GM18870 (cell line): Measurements from ENCODE around the gene KIFC1.
"Not testable (repeated sequence)": the region's sequence is repeated elsewhere in the genome, so short reads cannot be mapped to it uniquely, and the experiment has no call there.

Source experiments
- ATAC-seq: cut with Tn5 transposase; IDR thresholded peaks from one replicate; pipeline ENCODE4 v1.9.1; 2021; ENCODE audit warnings: moderate library complexity; ENCODE audit not compliant: unreplicated experiment

Gene KIFC1

DNA sequence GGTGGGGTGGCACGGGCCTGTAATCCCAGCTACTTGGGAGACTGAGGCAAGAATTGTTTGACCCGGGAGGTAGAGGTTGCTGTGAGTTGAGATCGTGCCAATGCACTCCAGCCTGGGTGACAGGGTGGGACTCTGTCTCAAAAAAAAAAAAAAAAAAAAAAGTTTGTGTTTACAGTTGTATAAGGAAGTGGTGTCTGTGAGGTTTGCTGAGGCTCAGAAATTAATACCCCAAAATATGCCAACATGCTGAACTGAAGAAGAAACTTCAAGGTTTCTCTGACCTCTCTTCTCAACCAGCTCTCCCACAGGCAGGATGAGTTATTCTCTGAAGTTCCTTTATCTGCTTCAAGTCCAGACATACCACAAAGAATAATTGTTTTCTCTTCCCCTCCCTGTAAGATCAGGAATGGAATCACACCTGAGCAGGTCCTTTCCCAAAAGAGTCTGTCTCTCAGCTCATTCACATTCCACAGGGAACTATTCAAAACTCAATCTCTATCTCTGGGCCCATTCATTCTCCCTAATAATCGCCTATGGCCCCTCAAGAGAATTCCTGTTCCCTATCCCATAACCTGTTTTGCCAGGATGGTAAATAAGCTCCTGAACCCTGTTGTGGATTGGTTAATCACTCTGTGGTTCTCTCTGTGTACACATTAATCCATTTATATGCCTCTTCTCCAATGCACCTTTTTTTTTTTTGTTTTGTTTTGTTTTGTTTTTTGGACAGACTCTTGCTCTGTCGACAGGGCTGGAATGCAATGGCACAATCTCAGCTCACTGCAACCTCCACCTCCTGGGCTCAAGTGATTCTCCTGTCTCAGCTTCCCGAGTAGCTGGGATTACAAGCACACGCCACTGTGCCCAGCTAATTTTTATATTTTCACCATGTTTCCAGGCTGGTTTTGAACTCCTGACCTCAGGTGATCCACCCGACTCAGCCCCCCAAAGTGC lies 17.4 kb upstream of the KIFC1 start:
- no peak for ATAC-seq

DNA sequence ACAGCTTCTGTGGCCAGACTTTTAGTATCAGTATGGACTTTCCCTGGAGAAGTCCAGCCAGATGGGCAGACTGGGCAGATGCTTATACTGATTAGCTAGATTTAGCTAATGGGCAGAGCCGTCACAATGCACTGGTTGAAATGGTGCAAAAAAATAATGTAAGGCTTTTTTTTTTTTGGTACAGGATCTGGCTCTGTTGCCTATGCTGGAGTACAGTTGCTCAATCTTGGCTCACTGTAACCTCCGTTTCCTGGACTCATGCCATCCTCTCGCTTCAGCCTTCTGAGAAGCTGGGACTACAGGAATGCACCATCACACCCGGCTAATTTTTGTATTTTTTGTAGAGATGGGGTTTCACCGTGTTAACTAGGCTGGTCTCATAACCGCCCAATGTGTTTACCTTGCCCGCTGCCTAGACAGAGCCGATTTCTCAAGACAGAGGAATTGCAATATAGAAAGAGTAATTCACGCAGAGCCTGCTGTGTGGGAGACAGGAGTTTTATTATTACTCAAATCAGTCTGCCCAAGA lies 16.4 kb upstream of the KIFC1 start:
- ATAC-seq = no peak

DNA sequence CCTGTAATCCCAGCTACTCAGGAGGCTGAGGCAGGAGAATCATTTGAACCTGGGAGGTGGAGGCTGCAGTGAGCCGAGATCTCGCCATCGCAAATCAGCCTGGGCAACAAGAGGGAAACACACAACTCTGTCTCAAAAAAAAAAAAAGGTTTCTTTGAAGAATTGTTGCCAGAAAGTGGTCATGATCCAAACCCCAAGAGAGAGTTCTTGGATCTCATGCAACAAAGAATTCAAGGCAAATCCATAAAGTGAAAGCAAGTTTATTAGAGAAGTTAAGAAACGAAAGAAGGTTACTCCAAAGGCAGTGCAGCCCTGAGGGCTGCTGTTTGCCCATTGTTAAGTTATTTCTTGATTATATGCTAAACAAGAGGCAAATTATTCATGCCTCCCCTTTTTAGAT lies 14.5 kb upstream of the KIFC1 start:
- ATAC-seq = no peak

DNA sequence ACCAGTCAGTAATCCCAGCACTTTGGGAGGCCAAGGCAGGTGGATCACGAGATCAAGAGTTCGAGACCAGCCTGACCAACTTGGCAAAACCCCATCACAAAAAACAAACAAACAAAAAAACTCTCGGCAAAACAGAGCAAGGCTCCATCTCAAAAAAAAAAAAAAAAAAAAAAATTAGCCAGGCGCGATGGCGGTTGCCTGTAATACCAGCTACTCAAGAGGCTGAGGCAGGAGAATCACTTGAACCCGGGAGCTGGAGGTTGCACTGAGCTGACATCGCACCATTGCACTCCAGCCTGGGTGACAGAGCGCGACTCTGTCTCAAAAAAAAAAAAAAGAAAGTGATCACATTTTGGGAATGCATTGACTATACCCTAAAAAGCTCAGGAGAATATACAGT lies 12.4 kb upstream of the KIFC1 start:
- not testable (repeated sequence) for ATAC-seq

DNA sequence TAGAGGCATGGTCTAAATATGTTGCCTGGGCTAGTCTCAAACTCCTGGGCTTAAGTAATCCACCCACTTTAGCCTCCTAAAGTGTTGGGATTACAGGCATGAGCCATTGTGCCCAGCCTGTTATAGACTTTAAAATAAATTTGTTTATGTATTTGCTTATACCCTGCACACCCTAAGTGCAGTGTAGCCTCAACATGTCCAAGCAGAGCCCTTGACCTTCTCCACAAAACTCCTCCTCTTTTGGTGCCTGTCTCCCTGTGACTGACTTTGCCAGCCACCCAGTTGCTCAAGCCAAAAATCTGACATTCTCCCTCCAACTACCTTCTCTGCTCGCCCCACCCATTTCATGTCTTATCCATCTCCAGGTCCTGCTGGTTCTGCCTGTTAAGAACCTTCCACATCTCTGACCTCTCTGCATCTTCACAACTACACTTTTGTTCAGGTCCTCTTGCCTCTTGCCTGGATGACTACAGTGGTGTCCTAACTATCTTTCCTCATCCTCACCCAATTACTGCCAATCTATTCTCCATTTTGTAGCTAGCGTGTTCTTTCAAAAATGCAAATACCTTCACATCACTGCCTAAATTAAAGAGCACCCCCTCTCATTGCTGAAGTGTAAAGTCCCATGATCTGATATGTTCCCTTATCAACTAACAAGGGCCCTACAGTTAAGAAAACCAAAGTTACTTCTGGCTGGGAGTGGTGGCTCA lies 11.2 kb upstream of the KIFC1 start:
- no peak for ATAC-seq

DNA sequence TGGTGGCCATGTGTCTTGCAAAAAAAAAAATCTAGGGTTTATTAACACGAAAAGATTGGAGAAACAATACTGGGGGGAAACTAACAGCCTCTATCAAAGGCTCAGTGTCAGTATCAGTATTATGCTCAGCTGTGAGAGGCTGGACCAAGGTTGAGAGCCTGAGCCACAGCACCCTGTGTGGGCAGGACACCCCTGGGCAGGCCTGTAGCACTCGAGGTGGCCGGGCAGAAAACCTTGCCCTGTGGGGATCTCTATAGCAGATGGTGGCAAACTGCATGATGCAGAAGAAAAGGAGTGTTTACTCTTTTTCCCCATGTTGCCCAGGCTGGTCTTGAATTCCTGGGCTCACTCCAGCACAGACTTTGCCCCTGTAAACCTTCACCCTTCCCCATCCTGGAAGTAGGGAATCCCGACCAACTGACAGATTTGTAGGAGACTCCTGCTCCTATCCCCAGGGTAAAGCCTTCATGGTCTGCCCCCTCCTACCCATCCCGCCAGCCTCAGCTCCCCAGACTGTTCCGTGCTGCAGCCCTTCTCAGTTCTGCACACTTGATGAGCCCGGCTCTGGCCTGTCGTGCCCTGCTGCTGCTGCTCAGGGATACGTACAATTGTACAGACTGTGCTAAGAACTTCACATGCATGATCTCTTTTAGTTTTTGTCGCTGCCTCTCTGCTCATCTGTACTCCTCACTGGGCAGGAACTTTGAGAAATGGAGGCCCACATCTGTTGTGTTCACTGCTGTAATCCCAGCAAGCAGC lies 8.0 kb upstream of the KIFC1 start:
- ATAC-seq = no peak

DNA sequence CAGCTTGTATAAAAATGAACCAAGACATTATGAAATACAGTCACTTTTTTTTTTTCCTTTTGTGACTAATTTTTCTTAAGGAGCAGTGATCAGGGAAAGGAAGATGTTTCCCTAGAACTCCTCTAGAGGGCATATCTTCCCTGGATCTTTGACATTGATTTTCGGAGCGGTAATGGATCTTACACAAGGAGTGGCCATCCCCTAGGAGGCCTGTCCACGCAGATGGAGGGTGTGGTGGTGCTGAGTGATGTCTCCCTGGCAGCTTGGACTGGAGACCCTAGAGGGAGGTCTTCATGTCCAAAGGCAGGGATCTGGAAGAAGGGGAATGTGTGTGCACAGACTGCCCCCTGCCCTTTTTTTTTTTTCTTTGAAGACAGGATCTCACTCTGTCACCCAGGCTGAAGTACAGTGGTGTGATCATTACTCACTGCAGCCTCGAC lies 7.0 kb upstream of the KIFC1 start:
- no peak for ATAC-seq

DNA sequence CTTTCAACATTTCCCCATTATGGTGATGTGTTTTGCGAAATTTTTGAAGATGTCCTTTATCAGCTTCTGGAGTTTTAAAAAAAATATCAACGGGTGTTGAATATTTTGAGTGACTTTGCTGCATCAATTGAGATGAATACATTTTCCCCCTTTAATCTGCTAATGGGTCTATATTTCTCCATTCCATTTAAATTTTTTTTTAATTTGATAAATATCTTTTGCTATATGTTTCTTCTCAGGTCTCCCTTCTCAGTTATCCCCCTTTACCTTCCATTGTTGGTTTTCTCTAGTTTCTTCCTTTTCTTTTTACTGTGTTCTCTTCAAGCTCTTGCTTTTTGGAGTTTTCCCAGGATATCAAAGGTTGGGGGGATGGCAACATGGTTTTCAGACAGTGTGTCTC lies 1.4 kb upstream of the KIFC1 start:
- no peak for ATAC-seq

DNA sequence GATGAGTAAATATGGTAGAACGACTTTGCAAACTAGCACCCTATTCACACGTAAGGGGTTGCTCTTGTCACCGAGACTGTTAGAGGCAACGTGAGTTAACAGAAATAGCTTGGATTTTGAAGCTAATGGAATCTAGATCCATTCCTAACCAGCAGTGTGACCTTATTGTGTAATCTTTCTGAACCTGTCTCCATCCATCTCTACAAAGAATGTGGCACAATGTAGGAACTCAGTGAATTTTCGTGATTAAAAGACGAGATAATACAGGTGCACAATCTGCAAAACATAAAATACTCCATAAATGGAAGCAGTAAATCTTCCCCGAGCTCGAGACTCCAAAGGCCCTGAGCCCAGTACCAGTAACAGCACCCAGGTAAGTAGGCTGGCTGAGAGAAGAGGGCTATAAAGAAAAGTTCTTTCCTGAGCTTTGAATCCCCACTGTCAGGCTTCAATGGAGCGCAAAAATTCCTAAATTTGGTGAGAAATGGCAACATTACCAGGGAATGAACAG lies 801 bp upstream of the KIFC1 start:
- no peak for ATAC-seq

DNA sequence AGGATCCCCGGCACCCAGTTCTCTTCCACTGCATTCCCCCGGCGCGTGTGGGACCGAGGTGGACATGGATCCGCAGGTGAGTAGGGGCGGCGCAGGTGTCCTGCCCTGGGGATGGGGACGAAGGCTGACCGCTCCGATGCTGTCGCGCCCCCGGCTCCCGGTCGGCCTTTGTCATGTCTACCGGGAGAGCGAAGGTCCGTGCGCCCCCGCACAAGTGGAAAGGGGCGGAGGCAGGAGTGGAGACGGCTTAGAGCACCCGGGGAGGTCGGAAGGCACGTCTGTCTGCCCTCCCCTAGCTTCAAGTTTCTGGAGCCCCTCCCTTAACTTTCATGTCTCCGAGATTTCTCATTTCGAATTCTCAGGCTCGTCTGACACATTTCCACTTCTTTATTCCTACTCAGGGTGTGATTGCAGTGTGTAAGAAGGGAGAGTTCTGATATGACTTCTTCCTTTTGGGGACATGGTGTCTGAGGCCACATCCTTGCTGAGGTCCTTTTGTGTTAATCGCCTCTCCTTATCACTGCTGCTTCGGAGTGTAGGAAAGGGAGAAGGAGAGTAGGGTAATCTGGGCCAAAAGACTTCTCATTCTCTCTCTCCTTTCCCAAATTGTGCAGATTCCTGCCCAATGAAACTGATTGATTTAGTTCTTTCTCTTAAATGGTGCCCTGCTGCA lies 435 bp downstream of the KIFC1 start:
- ATAC-seq = peak; percentile 12

DNA sequence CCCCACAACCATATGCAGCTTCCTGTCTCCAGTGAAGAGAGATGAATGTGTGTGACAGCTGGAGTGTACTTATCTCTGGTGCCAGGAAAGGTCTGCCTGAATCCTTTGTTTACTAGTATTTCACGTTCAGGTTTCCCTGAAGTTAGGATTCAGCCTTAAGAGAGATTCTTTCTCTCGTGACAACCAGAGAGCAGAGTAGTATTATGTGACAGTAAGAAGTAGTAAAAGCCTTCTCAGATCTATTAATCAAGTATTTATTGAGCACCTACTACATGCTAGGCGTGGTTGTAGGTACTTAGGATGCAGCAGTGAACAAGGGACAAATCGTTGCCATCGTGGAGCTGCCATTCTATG lies 949 bp downstream of the KIFC1 start:
- no peak for ATAC-seq

DNA sequence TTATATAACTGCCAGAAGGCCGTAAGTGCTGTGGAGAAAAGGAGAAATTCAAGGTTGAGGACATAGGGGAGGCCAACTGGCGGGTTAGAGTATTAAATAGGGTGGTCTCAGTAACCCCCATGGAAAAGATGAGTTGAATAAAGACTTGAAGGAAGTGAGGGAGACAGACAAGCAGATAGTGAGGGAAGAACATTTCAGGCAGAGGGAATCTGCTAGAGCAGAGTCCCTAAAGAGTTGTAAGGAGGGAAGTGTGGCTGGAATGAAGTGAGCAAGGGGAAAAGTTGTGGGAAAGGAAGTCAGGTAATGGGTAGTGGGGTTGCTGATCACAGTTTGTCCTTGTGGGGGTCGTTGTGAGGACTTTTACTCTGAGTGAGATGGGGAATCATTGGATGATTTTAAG lies 1.4 kb downstream of the KIFC1 start:
- no peak for ATAC-seq

DNA sequence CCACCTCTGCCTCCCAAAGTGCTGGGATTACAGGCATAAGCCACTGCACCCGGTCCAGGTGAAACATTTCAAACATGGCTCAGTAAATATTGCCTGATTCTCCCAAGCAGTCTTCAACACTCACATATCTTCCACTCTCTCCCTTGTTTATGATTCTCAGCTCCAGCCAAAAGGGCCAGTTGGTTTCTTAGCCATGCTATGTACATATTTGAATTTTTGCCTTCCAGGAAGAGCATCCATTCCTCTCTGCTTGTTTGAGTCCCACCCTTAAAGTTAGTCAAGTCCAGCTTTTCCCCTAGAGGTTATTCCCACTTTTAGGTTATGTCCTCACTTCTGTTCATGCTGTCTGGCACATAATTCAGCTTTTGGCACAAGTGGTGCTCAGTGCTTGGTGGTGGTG lies 5.9 kb downstream of the KIFC1 start:
- no peak for ATAC-seq

DNA sequence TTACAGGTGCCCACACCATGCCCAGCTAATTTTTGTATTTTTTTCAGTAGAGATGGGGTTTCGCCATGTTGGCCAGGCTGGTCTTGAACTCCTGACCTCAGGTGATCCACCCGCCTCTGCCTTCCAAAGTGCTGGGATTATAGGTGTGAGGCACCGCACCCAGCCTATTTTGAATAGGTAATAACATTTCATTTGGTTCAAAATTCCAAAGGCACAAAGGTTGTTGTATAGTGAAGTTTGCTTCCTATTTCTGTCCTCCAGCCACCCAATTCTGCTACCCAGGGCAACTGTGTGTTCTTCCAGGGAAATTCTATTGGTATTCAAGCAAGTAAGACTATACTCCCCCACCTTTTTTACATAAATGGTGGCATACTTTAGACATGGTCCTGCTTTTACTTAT lies 7.0 kb downstream of the KIFC1 start:
- not testable (repeated sequence) for ATAC-seq

DNA sequence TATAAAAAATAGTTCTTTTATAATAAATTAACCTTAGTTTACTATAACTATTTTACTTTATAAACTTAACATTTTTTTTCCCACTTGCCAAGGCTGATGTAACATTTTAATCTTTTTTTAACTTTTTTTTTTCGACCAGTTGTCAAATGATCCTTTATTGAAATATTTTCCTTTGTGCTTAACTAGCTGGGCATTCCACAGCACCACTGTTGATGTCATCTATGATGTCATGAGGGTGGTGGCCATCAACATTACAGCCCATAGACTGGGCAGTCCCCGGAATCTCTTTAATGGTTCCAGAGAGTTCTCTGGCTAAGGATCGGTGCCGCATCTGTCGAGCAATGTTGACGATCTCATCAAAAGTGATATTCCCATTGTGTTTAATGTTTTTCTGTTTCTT lies 8.3 kb downstream of the KIFC1 start:
- not testable (repeated sequence) for ATAC-seq

DNA sequence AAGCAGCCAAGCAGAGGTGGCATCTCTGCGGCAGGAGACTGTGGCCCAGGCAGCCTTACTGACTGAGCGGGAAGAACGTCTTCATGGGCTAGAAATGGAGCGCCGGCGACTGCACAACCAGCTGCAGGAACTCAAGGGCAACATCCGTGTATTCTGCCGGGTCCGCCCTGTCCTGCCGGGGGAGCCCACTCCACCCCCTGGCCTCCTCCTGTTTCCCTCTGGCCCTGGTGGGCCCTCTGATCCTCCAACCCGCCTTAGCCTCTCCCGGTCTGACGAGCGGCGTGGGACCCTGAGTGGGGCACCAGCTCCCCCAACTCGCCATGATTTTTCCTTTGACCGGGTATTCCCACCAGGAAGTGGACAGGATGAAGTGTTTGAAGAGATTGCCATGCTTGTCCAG lies 13.3 kb downstream of the KIFC1 start:
- no peak for ATAC-seq

DNA sequence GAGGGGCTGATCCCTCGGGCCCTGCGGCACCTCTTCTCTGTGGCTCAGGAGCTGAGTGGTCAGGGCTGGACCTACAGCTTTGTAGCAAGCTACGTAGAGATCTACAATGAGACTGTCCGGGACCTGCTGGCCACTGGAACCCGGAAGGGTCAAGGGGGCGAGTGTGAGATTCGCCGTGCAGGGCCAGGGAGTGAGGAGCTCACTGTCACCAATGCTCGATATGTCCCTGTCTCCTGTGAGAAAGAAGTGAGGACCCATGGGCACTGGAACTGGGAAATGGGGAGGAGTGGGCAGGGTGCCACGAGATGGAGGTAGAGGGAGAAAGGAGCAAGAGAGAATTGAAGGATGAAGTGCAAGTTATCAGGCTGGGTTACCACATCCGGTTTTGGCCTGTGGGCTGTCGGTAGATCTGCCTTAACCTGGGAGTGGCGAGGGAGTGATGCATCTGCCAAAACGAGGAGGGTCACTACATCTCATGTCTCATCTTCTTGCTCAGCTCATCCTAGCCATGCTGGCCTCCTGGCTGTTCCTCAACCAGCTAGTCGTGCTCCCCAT lies 13.8 kb downstream of the KIFC1 start:
- no peak for ATAC-seq

DNA sequence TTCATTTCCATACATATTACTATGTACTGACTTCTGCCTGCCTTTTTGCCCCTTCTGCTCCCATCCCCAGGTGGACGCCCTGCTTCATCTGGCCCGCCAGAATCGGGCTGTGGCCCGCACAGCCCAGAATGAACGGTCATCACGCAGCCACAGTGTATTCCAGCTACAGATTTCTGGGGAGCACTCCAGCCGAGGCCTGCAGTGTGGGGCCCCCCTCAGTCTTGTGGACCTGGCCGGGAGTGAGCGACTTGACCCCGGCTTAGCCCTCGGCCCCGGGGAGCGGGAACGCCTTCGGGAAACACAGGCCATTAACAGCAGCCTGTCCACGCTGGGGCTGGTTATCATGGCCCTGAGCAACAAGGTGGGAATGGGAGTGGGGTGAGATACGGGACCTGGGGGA lies 14.5 kb downstream of the KIFC1 start:
- no peak for ATAC-seq

DNA sequence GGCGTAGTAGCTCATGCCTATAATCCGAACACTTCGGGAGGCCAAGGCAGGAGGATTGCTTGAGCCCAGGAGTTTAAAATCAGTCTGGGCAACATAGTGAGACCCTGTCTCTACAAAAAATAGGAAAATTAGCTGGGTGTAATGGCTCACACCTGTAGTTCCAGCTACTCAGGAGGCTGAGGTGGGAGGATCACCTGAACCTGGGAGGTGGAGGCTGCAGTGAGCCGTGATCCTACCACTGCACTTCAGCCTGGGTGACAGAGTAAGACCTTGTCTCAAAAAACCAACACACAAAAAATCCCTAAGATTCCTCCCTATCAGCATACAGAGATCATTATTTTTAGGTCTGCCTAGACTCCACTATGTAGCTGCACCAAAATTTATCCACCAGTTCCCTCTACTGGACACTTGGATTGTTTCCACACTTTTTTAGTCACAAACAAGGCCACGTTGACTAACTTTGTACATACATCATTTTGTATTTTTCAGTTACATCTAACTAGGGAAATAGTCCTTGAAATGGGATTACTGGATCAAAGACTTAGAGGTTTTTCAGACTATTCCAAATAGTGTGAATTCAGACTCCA lies 15.6 kb downstream of the KIFC1 start:
- ATAC-seq = no peak
